CD4-positive, alpha-beta T cell treated with Interleukin-12 subunit alpha and Interleukin-12 subunit beta, for 1 hour (primary cell): ENCODE data around the gene CD7.
A peak's percentile ranks its signal among the peaks of the same experiment; 100 is the strongest.

Experiments used
- DNase-seq: peaks from one replicate; pipeline ENCODE4 v3.0.0-alpha.2; 2020

Gene CD7

DNA sequence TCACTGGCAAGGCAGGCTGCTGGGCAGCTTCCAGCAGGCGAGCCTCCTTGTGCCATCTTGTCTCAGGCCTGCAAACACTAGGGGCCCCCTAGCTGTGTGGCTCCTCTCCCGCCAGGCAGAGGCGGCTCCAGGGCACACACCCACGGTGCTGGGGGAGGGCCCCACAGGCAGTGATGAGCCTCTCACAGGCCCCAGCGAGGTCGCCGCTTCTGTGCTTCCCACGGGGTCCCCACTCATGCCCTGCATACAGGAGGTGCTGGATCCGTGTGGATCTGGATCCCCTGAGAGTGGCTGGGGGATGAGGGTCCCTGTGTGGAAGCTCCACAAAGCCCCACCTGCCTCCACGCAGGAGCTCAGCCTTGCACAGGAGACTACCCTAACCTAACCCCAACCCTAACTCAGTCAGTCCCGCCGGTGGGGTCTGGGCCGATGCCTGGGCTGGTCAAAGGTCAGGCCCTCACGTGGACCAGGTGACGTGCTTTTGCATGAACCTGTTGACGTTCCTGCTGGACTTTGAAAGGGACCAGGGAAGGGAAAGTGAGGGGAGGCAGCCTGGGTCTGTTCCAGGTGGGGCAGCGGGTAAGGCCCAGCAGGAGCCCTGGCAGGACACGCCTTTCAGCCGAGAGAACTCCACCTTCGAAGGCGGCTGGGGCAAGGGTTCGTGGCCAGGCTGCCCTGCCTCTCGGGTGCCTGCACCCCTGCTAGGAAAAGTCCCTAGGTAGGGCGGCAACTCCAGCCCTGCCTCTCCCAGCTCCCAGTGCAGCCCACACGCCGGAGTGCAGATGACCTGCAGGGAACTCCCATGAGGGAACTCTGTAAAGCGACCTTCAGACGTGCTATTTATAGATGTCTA lies 11.0 kb upstream of the CD7 start:
- DNase-seq = no peak

DNA sequence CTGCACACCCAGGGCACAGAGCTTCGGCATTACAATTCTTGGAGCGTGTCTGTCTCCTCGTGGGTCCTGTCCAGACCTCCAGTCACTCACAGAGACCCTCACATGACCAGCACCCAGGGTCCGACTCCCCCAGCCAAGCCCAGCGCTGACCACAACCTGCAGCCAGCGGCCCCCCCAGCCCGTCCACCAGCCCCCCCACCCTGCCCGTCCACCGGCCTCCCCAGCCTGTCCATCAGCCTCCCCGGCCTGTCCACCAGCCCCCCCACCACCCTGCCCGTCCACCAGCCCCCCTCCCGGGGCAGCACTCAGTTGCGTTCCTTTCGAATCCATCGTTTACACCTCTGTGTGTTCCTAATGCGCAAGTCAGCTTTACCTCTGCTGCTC lies 10.3 kb upstream of the CD7 start:
- no peak for DNase-seq

DNA sequence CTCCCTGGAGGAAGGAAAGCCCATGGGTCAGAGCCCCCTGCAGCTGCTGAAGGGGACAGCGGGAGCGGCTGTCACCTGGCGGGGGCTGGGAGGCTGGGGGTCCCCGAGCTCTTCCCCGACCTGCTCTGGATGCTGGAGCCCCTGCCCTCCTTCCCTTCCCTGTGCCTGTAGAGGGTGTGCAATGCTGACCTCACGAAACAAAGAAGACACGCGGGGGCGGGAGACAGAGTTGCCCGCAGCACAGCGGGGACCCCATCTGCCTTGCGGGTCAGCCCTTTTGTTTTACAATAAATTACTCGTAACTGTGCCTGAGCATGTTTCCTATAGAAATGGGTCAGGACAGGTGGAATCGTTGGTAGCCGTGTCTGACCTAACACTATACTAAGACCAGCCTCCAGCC lies 9.9 kb upstream of the CD7 start:
- DNase-seq = no peak

DNA sequence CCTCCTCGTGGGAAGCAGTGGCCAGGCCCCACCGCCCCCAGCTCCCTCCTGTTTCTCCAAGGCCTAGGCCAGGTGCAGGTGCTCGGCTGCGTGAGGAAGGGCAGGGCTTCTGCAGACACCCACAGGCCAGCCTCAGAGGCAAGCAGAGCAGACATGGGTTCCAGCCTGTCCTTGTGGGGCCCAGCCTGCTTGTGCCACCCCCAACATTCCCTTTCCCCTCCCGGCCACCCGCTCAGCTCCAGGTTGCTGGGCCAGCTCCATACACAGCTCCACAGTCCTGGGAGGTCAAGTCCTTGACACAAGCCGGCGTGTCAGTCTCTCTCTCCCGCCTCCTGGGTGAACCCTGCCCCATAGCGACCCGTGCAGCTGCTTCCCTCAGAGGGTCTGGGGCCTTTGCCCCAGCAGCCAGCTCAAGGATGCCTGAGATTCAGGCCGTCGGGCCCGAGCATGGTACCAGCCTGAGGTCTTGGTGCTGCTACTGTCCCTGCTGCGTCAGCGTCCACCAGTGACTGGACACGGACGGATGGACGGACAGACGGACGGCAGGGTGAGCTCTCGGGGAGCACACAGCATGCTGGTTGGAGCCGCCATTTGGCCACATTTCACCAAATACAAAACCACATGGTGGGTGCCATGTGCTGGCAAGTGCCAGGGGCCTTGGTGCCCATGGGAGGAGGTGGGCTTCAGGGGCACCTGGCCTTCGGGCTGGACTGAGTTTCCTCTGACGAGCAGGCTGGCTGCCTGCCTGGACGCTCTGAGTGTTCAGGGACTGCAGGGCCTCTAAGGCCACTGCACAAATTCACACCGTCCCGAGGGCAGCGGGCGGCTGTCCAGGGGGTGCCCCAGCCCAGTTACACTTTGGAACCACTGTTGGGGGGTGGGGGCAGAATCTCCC lies 8.1 kb upstream of the CD7 start:
- DNase-seq = no peak

DNA sequence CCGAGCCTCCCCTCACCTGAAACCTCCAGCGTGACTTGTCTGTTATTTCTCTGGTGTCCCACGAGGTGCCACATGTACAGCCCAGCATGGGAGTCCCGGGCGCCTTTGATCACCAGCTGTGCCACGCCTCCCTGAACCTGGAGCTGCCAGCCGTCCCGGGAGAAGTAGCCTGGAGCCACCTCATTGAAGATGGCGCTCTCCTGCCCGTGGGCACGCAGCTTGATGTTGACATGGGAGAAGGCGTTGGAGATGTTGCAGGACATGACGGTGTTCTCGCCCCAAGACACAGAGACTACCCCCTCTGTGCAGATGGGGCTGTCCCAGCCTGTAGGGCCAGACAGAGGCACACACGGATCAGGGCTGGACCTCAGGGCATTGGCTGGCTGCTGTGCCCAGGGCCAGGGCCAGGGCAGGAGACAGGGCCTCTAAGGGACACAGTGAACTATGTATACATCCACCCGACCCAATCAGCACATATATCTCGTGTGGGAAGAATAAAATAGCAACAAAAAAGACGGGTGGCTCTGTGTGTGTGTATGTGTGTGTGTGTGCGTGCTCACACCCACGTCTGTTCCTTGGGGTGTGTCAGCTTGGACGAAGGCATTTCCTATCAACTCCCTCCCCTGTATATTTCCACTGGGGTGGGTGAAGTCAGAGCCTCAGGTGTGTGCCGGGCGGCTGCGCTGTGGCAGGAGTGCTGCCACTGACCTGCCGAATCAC lies 7.3 kb upstream of the CD7 start:
- DNase-seq = no peak

DNA sequence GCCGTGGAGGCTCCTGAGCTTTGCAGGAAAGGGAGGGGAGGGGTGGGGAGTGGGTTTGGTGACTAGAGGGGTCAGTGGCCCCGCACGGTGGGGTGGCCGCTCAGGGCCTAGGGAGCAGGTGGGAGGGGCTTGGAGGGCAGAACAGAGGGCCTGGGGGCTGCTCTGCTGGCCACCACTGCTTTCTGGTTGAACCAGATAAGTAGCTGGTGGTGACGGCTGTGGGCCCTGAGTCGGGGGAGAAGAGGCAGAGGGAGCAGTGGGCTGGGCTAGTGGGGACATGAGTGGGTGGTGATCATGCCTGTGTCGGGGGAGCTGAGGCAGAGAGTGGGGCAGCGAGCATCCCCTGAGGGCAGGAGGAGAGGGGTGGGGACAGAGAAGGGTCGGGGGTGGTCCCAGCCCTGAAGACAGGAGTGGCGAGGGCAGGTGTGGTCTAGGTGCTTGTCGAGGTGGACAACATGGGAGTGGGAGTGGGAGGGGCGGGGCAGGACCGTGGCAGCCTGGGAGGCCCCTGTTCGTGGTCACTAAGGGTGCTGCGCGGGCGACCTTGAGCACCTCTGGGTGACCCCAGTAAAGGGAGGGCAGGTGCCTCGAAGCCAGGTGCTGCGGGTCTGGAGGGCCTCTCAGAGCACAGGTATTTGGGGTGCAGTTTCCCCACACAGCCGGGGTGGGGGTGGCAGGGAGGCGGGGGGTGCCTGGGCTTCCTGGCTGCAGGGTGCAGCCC lies 6.3 kb upstream of the CD7 start:
- DNase-seq = no peak

DNA sequence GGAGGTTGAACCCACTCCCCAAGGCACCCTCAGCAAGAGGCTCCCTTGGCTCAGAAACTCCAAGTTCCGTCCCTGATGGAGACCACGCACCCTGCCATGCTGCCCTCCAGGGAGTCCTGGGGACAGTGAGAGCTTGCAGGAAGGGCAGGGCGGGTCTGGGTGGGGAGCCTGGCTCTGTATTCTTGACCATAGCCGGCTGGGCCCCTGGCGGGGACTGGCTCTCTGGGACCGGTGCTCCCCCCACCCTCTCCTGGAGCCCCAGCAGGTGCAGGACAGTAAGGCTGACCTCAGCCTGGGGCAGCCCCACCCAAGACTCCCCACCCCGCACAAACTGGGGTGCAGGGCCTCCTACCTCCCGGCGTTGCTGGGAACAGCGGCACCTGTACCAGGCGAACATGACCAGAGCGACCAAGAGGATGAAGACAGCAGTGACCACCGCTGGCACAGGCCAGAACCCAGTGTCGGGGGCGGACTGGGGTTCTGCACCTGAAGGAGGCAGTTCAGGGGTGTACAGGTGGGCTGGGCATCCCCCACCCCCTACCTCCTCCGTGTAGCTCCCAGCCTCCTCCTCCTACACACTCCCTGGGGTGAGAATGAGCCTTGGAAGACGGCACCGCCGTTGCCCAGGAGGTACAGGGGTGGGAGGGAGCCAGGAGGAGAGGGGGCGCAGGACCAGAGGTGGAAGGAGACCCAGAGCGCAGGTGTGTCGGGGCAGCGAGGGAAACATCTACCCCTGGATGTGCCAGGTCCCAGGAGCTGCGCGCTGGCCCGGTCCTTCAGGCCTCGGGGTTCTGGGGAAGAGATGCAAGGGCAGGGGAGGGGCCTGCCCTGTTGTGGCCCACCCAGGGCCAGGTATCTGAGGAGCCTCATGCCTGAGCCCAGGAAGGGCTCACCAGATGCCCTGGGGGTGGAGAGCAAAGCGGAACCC lies 5.4 kb upstream of the CD7 start:
- DNase-seq = no peak

DNA sequence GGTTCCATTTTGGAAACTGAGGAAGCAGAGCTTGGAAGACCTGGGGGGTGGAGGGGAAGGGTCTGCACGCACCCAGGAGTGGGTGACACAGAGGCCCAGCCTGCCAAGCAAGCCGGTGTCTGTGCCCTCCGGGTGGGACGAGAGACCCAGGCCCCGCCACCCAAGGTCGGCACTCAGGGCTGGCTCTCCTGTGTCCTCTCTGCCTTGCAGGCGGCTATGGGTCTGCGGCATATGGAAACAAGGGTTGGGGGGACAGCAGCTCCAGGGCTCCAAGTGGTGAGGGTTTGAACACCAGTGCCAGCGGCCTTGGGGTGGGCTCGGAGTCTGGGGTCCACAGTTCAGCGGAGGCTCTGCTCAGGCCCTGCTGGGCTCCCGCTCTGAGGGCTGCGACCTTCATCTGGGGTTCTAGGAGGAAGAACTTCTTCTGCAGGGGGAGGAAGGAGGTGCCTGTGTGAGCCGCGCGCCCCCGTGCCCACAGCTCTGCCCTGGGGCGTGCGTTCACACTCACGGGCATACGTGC lies 4.6 kb upstream of the CD7 start:
- no peak for DNase-seq

DNA sequence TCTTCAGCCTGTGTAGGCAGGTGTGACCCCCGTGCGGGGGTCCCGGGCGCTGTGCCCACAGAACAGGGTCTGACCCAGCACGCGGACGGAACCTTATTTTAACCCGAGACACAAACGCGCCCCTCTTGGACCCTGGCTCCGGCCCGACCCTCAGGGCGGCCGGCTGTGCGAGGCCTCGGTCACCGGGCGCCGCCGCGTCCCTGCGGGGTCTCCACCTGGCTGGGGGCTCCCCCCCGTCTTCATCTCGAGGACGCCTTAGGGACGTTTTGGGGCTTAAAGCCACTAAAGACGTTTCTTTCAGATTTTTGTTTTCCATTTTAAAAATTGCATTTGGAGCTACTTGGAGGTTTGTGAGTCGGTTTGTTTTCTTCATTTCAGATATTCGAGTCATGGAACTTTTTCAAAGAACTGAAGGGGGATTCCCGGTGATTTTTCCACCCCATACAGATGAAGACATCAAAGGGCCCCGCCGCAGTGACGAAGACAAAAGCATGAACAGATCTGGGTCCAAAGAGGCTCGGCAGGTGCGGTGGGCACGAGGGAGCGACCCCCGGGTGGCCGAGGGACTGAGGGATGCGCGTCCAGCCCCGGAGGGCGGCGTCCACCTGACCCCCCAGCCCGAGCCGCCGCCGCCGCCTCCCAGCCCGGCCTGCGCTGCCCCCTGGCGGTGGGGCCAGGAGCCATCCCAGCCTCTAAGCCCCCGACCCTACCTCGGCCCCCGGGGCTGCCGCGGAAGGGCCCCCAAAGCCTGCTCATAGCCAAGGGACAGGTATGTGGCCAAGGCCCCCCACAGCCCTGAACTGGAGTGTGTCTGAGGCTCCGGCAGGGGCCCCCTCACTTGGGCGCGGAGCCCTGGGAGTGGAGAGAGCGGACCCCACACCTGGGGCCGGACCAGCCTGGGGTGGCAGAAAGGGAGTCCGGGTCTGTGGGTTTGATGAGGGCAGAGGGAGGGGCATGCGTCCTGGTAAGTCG lies 3.8 kb upstream of the CD7 start:
- DNase-seq = peak; percentile 83

DNA sequence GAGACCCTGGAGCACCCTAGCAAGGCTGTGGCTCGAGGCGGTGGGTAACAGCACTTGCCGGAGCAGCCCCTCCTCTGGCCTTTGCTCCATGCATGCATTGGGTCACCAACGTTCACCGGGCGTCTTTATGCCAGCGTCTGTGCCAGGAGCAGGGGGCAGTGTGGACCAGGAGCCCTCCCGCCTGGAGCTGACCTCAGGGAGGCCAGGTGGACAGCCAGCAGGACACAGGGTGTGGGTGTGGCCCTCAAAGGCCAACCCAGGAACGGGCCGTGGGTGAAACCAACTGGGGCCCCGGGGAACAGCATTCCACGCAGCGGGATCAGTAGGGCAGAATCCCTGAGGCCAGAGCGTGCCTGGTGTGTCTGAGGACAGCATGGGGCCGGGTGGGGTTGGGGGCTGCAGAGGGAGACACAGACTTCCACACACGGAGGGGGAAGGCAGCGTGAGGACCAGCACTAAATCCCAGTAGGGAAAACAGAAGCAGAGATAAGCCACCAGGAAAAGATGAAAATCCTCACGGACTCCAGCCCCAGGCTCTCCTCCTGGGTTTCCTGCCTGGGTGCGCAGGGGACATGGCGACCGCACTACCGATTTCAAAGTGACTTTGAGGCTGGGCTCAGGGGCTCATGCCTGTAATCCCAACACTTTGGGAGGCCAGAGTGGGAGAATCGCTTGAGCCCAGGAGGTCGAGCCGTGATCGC lies 2.9 kb upstream of the CD7 start:
- no peak for DNase-seq

DNA sequence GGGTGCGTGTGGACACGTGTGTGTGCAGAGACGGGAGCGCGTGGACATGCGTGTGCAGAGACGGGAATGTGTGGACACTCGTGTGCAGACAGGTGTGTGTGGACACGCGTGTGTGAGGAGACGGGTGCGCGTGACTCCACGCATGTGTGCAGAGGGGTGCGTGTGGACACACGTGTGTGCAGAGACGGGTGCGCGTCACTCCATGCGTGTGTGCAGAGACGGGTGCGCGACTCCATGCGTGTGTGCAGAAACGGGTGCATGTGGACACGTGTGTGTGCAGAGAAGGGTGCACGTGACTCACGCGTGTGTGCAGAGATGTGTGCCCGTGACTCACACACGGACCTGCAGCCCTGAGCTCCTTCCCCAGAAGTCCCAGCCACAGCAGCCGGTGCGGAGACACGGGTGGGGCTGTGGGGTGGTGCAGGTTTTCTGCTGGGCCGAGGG lies 2.2 kb upstream of the CD7 start:
- DNase-seq = no peak

DNA sequence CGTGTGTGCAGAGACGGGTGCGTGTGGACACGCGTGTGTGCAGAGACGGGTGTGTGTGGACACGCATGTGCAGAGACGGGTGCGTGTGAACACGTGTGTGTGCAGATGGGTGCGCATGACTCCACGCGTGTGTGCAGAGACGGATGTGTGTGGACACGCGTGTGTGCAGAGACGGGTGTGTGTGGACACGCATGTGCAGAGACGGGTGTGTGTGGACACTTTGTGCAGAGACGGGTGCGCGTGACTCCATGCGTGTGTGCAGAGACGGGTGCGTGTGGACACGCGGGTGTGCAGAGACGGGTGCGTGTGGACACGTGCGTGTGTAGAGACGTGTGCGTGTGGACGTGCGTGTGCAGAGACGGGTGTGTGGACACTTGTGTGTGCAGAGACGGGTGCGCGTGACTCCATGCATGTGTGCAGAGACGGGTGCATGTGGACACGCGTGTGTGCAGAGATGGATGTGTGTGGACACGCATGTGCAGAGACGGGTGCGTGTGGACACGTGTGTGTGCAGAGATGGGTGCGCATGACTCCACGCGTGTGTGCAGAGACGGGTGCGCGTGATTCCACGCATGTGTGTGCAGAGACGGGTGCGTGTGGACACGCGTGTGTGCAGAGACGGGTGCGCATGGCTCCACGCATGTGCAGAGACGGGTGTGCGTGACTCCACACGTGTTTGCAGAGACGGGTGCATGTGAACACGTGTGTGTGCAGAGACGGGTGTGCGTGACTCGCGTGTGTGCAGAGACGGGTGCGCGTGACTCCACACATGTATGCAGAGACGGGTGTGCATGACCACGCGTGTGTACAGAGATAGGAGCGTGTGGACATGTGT lies 1.6 kb upstream of the CD7 start:
- no peak for DNase-seq

DNA sequence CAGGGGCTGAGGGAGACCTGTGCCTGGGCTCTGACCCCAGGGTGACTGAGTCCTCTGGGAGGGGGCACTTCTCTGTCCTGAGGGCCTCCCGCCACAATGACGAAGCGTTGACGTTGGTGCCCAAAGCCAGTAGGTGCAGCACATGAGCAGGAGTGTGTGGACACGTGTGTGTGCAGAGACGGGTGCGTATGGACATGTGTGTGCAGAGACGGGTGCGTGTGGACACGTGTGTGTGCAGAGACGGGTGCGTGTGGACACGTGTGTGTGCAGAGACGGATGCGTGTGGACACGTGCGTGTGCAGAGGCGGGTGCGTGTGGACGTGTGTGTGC lies 726 bp upstream of the CD7 start:
- no peak for DNase-seq

DNA sequence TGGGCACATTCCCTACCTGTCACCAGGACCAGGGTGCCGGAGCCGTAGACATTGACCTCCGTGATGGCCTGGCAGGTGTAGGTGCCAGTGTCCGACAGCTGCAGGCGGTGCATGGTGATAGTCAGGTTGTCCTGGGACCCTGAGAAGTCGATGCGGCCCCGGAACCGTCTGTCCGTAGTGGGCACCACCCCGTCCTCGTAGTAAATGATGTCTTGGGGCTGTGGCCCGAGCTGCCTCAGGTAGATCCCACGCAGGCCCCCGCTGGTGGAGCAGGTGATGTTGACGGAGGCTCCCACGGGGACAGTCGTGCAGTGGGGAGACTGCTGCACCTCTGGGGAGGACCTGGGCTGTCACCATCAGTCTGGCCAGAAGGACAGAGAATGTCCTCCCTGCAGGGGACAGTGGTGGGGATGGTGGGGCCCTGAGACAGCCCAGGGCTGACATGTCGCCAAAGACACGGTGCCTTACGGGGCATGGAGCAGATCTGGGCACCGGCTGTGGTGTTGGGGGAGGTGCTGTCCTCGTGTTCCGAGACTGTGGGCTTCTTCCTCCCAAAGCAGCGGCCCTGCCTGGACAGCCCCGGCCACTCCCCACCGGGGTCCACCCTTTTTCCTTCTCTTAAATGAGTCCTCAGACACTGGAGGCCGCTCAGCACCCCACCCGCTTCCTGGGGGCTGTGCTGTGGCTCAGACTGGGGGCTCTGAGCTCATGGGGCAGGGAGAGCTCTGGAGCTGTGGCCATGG lies 586 bp downstream of the CD7 start:
- no peak for DNase-seq

DNA sequence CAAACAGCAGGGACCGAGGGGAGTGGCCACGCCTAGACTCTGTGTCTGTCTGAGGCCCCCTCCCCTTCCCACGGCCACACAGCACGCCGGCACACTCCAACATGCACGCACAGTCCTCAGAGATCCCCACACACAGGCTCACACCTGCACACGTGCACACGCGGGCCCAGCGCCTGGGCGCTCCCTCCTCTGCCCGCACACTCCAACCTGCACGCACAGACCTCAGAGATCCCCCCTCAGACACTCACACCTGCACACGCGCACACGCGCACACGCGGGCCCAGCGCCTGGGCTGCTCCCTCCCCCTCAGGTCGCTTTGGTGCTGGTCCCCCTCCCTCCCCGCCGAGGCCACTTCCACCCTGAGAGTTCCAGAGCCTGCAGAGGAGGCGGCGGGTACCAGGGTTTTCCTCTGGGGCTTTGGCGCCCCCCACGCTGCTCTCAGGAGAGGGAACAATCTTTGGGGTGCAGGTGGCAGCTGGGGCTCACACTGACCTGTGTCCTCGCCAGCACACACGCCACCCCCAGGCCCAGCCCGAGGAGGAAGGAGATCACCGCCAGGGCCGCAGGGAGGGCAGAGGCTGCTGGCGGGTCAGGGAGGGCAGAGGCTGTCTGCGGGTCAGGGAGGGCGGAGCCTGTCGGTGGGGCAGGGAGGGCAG lies 1.6 kb downstream of the CD7 start:
- DNase-seq = peak; percentile 54

DNA sequence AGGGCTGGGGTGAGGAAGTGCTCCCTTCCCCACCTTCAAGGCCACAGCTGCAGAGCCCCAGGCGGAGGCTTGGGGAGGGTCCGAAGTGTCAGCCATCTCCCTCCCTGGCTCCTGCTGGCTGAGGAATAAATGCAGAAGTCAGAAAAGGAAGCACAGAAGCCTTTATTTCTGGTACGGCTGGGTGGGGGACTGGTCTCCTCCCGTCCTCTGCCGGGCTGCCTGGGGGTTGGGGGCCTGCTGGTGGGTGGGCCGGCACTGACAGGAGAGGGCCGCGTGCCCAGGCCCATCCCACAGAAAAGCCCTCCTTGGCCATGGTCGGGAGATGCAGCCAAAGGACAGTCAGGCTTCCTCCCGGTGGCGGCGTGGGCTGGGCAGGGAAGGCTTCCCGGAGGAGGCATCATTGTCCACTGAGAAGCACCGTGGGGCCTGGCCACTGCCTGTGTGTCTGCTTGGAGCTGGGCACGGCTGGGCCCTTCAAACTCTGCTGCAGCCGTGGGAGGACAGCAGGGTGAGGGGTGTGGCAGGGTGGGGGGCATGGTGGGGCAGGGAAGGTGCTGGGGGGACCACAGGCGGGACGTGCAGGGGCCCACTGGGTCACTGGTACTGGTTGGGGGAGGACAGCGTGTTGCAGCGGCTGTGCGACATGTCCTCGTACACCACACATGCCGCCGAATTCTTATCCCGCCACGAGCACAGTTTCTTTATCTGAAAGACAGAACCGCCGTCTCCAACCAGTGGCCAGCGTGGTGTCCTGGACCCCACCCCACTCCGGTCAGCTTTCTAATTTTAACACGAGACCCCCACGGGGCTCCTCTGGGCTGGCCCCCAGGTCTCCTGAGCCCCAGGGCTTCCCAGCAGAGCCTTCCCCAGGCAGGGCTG lies 2.4 kb downstream of the CD7 start:
- DNase-seq = no peak
